GM21529 (cell line): ENCODE results near the gene MAD1L1.

Experiments
- ATAC-seq: cut with Tn5 transposase; IDR thresholded peaks from one replicate; pipeline ENCODE4 v1.9.1; 2021; ENCODE audit not compliant: unreplicated experiment

The MAD1L1 gene

GRCh38 chr7:1812509-1813393, 420.0 kb downstream of the MAD1L1 start:
- ATAC-seq = no peak

- ATAC-seq = no peak
Measured at GRCh38 chr7:1811850-1812508, 420.8 kb downstream of the MAD1L1 start.

- ATAC-seq = no peak
Measured at GRCh38 chr7:1810961-1811849, 421.5 kb downstream of the MAD1L1 start.

- no peak for ATAC-seq
Measured at GRCh38 chr7:1810521-1810920, 422.2 kb downstream of the MAD1L1 start.

GRCh38 chr7:1809601-1810258, 423.0 kb downstream of the MAD1L1 start:
- ATAC-seq = no peak

- ATAC-seq = no peak
Measured at GRCh38 chr7:1809070-1809469, 423.7 kb downstream of the MAD1L1 start.

- no peak for ATAC-seq
Measured at GRCh38 chr7:1807821-1808600, 424.7 kb downstream of the MAD1L1 start.

- no peak for ATAC-seq
Measured at GRCh38 chr7:1806354-1806753, 426.4 kb downstream of the MAD1L1 start.

GRCh38 chr7:1804310-1804709, 428.4 kb downstream of the MAD1L1 start:
- no peak for ATAC-seq

- ATAC-seq = no peak
Measured at GRCh38 chr7:1802899-1803298, 429.8 kb downstream of the MAD1L1 start.

- ATAC-seq = no peak
Measured at GRCh38 chr7:1800902-1801301, 431.8 kb downstream of the MAD1L1 start.

GRCh38 chr7:1798191-1798590, 434.6 kb downstream of the MAD1L1 start:
- no peak for ATAC-seq

- no peak for ATAC-seq
Measured at GRCh38 chr7:1794888-1795542, 437.7 kb downstream of the MAD1L1 start.

- ATAC-seq = no peak
Measured at GRCh38 chr7:1787681-1788235, 445.0 kb downstream of the MAD1L1 start.

GRCh38 chr7:1787241-1787640, 445.5 kb downstream of the MAD1L1 start:
- ATAC-seq = no peak

GRCh38 chr7:1785839-1786238, 446.9 kb downstream of the MAD1L1 start:
- no peak for ATAC-seq

GRCh38 chr7:1781369-1781768, 451.4 kb downstream of the MAD1L1 start:
- no peak for ATAC-seq

- no peak for ATAC-seq
Measured at GRCh38 chr7:1779445-1779844, 453.3 kb downstream of the MAD1L1 start.

GRCh38 chr7:1777122-1777521, 455.6 kb downstream of the MAD1L1 start:
- ATAC-seq = no peak
